ENCODE measurements around the gene PERCC1.
"Not testable (repeated sequence)": the region's sequence is repeated elsewhere in the genome, so short reads cannot be mapped to it uniquely, and the experiment has no call there.

PERCC1 gene

GRCh38 chr16:1435921-1436697 is 5.2 kb downstream of the PERCC1 start:
- no peak for DNase-seq

- DNase-seq: no peak
Measured at GRCh38 chr16:1436731-1437355, 6.0 kb downstream of the PERCC1 start.

- no peak for DNase-seq
Measured at GRCh38 chr16:1437606-1438005, 6.7 kb downstream of the PERCC1 start.

GRCh38 chr16:1438229-1439057 is 7.6 kb downstream of the PERCC1 start:
- no peak for DNase-seq

- DNase-seq: no peak
Measured at GRCh38 chr16:1439058-1439698, 8.3 kb downstream of the PERCC1 start.

GRCh38 chr16:1439699-1440074 is 8.8 kb downstream of the PERCC1 start:
- not testable (repeated sequence) for DNase-seq

- no peak for DNase-seq
Measured at GRCh38 chr16:1441391-1441829, 10.5 kb downstream of the PERCC1 start.

- DNase-seq: no peak
Measured at GRCh38 chr16:1442697-1443096, 11.8 kb downstream of the PERCC1 start.

GRCh38 chr16:1443403-1443973 is 12.6 kb downstream of the PERCC1 start:
- DNase-seq: no peak

- DNase-seq: no peak
Measured at GRCh38 chr16:1443980-1444729, 13.3 kb downstream of the PERCC1 start, which contains the start of gene CCDC154. Gene CCDC154, minus strand, starts transcription at chr16:1444556. Its CDS starts 234 bp downstream, at chr16:1444322.

GRCh38 chr16:1444730-1445517 is 14.0 kb downstream of the PERCC1 start:
- DNase-seq: no peak

GRCh38 chr16:1445518-1446203 is 14.8 kb downstream of the PERCC1 start:
- DNase-seq: no peak

- no peak for DNase-seq
Measured at GRCh38 chr16:1446296-1447080, 15.6 kb downstream of the PERCC1 start.

GRCh38 chr16:1447965-1448364 is 17.1 kb downstream of the PERCC1 start:
- no peak for DNase-seq

- no peak for DNase-seq
Measured at GRCh38 chr16:1448536-1449116, 17.7 kb downstream of the PERCC1 start.

GRCh38 chr16:1449201-1449788 is 18.4 kb downstream of the PERCC1 start:
- DNase-seq: no peak

- no peak for DNase-seq
Measured at GRCh38 chr16:1450218-1450617, 19.3 kb downstream of the PERCC1 start.

- no peak for DNase-seq
Measured at GRCh38 chr16:1450841-1451240, 20.0 kb downstream of the PERCC1 start.

All from activated CD4-positive, alpha-beta T cell treated with anti-CD3 and anti-CD28 coated beads, Interleukin-2, amount 50 U/mL, for 4 hours (primary cell).